22Rv1 (cell line): ENCODE results near the gene STUM.
"Not testable (repeated sequence)": the region's sequence is repeated elsewhere in the genome, so short reads cannot be mapped to it uniquely, and the experiment has no call there.

Experiments used
- H3K27ac ChIP-seq: fragments of 450-650 bp; 2 replicates; pipeline ENCODE4 v1.5.1; 2017
- ZFX ChIP-seq: fragments of 450-650 bp; IDR thresholded peaks from 2 replicates; pipeline ENCODE4 v1.6.1; 2017; ENCODE audit warnings: antibody characterized with exemption, borderline replicate concordance
- TF ChIP-seq, protein P1 (sequence below): fragments of 450-650 bp; IDR thresholded peaks from 2 replicates; pipeline ENCODE4 v1.5.1; 2017; ENCODE audit warnings: mild to moderate bottlenecking

STUM gene, protein sequence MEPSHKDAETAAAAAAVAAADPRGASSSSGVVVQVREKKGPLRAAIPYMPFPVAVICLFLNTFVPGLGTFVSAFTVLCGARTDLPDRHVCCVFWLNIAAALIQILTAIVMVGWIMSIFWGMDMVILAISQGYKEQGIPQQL

DNA sequence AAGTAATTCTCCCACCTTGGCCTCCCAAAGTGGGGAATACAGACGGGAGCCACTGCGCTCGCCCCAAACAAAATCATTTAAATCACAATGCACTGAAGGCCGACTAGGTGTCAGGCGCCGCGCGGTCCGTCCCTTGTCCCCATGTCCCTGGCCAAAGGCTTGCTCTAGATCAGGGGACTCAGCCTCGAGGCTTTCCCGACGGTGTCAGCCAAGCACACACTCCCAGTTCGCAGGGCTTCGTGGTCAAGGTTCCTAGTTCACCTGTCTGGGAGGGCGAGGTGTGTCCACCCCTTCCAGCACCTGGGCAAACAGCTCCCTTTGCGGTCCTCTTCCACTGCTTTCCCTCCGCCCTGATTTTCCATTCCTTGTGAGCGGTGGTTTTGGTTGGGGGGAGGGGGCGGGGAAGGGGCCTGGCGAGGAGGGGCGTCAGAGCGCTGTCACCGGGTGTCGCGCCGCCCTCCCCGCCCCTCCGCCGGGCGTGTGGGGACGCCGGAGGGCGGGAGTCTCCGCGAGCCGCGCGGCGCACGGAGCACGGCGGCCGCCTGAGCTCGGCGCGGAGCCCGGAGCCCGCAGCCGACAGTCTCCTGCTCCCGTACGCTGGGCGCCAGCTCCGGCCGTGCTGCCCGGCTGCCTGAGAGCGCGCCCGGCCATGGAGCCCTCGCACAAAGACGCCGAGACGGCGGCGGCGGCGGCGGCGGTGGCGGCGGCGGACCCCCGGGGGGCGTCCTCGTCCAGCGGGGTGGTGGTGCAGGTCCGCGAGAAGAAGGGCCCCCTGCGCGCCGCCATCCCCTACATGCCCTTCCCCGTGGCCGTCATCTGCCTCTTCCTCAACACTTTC lies at the start of gene STUM:
Gene STUM (plus strand): TSS at position 509 of the 838 bp plus-strand sequence. CDS start 141 bp downstream, at position 650.
- TF ChIP-seq, protein P1, sequence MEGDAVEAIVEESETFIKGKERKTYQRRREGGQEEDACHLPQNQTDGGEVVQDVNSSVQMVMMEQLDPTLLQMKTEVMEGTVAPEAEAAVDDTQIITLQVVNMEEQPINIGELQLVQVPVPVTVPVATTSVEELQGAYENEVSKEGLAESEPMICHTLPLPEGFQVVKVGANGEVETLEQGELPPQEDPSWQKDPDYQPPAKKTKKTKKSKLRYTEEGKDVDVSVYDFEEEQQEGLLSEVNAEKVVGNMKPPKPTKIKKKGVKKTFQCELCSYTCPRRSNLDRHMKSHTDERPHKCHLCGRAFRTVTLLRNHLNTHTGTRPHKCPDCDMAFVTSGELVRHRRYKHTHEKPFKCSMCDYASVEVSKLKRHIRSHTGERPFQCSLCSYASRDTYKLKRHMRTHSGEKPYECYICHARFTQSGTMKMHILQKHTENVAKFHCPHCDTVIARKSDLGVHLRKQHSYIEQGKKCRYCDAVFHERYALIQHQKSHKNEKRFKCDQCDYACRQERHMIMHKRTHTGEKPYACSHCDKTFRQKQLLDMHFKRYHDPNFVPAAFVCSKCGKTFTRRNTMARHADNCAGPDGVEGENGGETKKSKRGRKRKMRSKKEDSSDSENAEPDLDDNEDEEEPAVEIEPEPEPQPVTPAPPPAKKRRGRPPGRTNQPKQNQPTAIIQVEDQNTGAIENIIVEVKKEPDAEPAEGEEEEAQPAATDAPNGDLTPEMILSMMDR: no peak
- H3K27ac ChIP-seq: no peak within 1 kb of the TSS

DNA sequence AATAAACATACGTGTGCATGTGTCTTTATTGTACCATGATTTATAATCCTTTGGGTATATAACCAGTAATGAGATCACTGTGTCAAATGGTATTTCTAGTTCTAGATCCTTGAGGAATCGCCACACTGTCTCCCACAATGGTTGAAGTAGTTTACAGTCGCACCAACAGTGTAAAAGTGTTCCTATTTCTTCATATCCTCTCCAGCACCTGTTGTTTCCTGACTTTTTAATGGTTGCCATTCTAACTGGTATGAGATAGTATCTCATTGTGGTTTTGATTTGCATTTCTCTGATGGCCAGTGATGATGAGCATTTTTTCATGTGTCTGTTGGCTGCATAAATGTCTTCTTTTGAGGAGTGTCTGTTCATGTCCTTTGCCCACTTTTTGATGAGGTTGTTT lies 48.9 kb upstream of the STUM start:
- H3K27ac ChIP-seq: not testable (repeated sequence)

DNA sequence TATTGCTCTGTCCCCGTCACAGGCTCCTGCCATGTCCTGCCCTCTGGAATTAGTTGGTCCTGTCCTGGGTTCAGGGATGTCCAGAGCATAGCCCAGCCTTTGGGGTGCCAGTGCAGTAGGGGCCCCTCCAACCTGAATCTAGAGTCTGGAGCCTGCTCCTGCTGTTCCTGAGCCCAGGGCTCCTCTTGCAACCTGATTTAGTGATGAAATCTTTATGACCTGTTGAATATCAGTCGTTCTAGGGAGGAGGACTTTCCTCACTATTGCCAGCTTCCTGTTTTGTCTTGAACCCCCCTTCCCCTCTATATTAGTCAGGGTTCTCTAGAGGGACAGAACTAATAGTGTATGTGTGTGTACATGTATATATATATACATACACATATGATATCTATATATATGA lies 42.5 kb upstream of the STUM start:
- TF ChIP-seq, protein P1: no peak
- TF ChIP-seq ZFX: no peak
- no peak overlapping the region for H3K27ac ChIP-seq

DNA sequence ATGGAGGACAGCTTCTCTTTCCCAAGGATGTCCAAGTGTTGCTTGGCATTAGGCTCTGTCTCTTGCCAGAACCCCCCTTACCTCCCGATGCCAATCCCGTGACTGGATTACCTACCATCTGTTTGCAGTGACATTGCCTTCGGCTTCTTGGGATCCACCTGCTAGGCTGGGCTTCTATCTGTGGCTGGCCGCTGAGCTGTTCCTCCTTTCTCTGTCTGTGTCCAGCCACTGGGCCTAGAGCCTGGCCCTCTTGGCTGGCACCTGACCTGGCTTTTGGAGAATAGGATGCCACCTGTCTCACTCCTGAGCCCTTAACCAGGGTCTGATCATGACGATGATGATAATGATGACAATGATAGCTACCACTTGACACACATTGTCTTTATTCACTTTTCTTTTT lies 41.6 kb upstream of the STUM start:
- TF ChIP-seq, protein P1: no peak
- no peak for TF ChIP-seq ZFX
- H3K27ac ChIP-seq: no peak overlapping the region

DNA sequence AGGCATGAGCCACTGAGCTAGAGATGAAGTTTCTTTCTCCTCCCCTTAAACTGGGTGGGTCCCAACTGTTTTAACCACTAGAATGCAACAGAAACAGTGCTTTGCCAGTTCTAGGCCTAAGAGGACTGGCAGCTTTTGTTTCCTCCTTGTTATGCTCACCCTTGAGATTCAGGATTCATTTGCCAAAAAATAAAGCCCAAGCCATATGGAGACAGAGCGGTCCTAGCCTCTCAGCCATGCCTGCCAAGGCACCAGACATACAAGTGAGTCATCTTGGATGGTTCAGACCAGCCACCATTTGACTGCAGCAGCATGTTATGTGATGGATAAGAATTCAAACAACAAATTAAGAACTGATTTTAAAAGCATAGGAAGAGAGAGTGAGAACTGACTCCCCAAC lies 38.1 kb upstream of the STUM start:
- TF ChIP-seq, protein P1: no peak
- TF ChIP-seq ZFX: no peak
- H3K27ac ChIP-seq: no peak overlapping the region

DNA sequence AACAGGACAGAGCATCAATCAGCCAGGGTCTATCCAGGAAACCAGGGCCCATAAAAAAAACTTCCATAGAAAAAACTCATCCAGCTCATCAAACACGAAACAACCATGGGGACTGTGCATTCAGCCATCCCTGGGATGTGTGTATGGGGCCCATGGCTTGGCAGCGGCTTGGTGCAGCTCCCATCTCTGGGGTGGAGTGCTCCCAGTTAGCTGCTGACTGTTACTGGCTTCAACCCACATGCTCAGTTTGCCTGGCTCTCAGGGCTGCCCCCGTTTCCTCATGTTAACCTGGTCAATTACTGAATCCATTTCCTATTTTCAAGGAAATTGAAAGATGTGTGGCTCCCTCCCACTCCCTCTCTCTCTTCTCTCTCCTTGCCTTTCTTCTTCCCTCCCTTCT lies 37.3 kb upstream of the STUM start:
- TF ChIP-seq ZFX: no peak
- TF ChIP-seq, protein P1: no peak
- H3K27ac ChIP-seq: no peak overlapping the region

DNA sequence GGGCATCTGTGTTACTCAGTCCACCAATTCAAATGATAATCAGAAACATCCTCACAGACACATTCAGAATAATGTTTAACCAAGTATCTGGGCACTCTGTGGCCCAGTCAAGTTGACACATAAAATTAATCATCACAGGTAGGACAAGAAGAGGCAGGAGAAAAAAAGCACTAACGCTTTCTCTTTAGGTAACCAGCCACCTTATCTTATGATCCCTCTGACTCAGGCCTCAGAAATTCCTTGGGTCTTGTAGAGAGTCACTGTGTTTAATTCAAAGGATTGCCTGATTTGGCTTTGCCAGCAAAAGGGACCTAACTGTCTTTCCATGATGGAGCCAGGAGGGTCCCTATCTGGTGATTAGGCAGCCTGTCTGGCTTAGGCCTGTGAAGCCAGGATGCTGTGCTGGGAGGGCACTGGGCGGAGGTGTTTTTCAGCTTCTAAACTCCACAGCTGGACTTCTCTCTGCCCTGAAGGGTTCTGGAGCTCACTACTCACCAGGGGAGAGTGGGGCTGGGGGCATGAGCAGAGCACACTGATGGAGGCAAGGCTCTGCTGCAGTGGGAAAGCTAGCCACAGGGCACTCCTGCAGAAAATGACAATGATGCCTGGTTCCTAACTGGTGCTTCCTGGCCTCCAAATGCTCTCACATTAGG lies 36.4 kb upstream of the STUM start:
- TF ChIP-seq ZFX: no peak
- TF ChIP-seq, protein P1: no peak
- no peak overlapping the region for H3K27ac ChIP-seq
